Colonic mucosa (tissue), 4 donors: ENCODE measurements around the gene PCSK5. TPM values are rescaled to one million over a fixed set of nuclear protein-coding genes. Genes with fewer than 3 reads are reported as not detected.

Experiments
- DNase-seq: peaks from one replicate; pipeline ENCODE4 v3.0.0-alpha.2; 2020
- H3K27ac ChIP-seq: fragments of 200-600 bp; one replicate; pipeline ENCODE4 v1.8.0; 2021
- H3K27me3 ChIP-seq: fragments of 200-600 bp; one replicate; pipeline ENCODE4 v1.8.0; 2021
- H3K36me3 ChIP-seq: fragments of 200-600 bp; one replicate; pipeline ENCODE4 v1.8.0; 2021
- H3K4me1 ChIP-seq: fragments of 200-600 bp; one replicate; pipeline ENCODE4 v1.8.0; 2021; ENCODE audit warnings: mild to moderate bottlenecking
- H3K4me3 ChIP-seq: fragments of 200-600 bp; one replicate; pipeline ENCODE4 v1.8.0; 2021
- H3K9ac ChIP-seq, 2 donors: one replicate each; pipeline ENCODE4 v1.7.0; 2013; ENCODE audit warnings: control low read depth in 2 of 2, low read depth in 2 of 2, low read length in 2 of 2
- H3K9me3 ChIP-seq: fragments of 200-600 bp; one replicate; pipeline ENCODE4 v1.8.0; 2021
- CTCF ChIP-seq: fragments of 200-600 bp; IDR thresholded peaks from one replicate; pipeline ENCODE4 v1.8.0; 2022; ENCODE audit warnings: antibody characterized with exemption, mild to moderate bottlenecking
- intact Hi-C: fragments of 100-400 bp; cut with DNase I; formaldehyde crosslinking; loops from one replicate; pipeline ENCODE4 v1.14.1; 2022
- total RNA-seq, 2 donors: library from RNA; stranded (reverse); fragmentation: NEBNext Ultra II Directional in 1 of 2; extraction: Animal tissue kit (Norgen Biotek cat#: 25700) in 1 of 2; gene quantifications; one replicate each; pipeline ENCODE4 v1.2.1, GENCODE V29; 2021
- donor health status: healthy.
- donor health status: DM: no; HTN: no; CAD: no.
- donor health status: DM: no; HTN: no; CAD: no.

PCSK5 gene
- total RNA-seq, 2 donors from 2014 or later = 36.7 to 55.3 TPM

GRCh38 chr9:76191493-76191892, 301.0 kb downstream of the PCSK5 start:
- H3K36me3 ChIP-seq = no peaks in the 10 kb centered on the region
- no peak overlapping the region for H3K4me3 ChIP-seq
- H3K27me3 ChIP-seq = no peaks in the 10 kb centered on the region
- H3K27ac ChIP-seq = no peak overlapping the region
- H3K9ac ChIP-seq = no peak overlapping the region
- TF ChIP-seq CTCF = no peak
- no peaks in the 10 kb centered on the region for H3K9me3 ChIP-seq
- no peaks in the 10 kb centered on the region for H3K4me1 ChIP-seq
- intact Hi-C loops = no loop called here
- DNase-seq = no peak

- Histone ChIP-seq H3K9ac (no peak overlapping the region), H3K36me3 (no peaks in the 10 kb centered on the region), H3K27me3 (no peaks in the 10 kb centered on the region), H3K27ac (no peak overlapping the region), H3K4me1 (no peaks in the 10 kb centered on the region), H3K9me3 (no peaks in the 10 kb centered on the region), H3K4me3 (no peak overlapping the region)
- intact Hi-C loops = no loop called here
- no peak for DNase-seq
- no peak for TF ChIP-seq CTCF
Observed at GRCh38 chr9:76192013-76192412, 301.5 kb downstream of the PCSK5 start.

GRCh38 chr9:76194896-76195295, 304.4 kb downstream of the PCSK5 start:
- no peak overlapping the region for H3K9ac ChIP-seq
- no peak overlapping the region for H3K27ac ChIP-seq
- no peak for TF ChIP-seq CTCF
- H3K36me3 ChIP-seq = no peaks in the 10 kb centered on the region
- H3K4me1 ChIP-seq = no peaks in the 10 kb centered on the region
- no peak overlapping the region for H3K4me3 ChIP-seq
- no peaks in the 10 kb centered on the region for H3K9me3 ChIP-seq
- intact Hi-C loops = no loop called here
- no peak for DNase-seq
- H3K27me3 ChIP-seq = no peaks in the 10 kb centered on the region

- no peak overlapping the region for H3K9ac ChIP-seq
- H3K4me3 ChIP-seq = no peak overlapping the region
- no peak for DNase-seq
- H3K27ac ChIP-seq = no peak overlapping the region
- no peaks in the 10 kb centered on the region for H3K4me1 ChIP-seq
- H3K9me3 ChIP-seq = no peaks in the 10 kb centered on the region
- H3K27me3 ChIP-seq = no peaks in the 10 kb centered on the region
- intact Hi-C loops = no loop called here
- no peaks in the 10 kb centered on the region for H3K36me3 ChIP-seq
- TF ChIP-seq CTCF = no peak
Observed at GRCh38 chr9:76198336-76198735, 307.9 kb downstream of the PCSK5 start.

- H3K36me3 ChIP-seq = no peaks in the 10 kb centered on the region
- no peak for TF ChIP-seq CTCF
- no peaks in the 10 kb centered on the region for H3K27me3 ChIP-seq
- no peaks in the 10 kb centered on the region for H3K4me1 ChIP-seq
- no peak overlapping the region for H3K4me3 ChIP-seq
- intact Hi-C loops = no loop called here
- H3K9ac ChIP-seq = no peak overlapping the region
- H3K27ac ChIP-seq = no peak overlapping the region
- no peaks in the 10 kb centered on the region for H3K9me3 ChIP-seq
- DNase-seq = no peak
Observed at GRCh38 chr9:76200315-76200714, 309.8 kb downstream of the PCSK5 start.

GRCh38 chr9:76200745-76201144, 310.3 kb downstream of the PCSK5 start:
- Histone ChIP-seq H3K27me3 (no peaks in the 10 kb centered on the region), H3K9me3 (no peaks in the 10 kb centered on the region), H3K4me1 (no peaks in the 10 kb centered on the region), H3K4me3 (no peak overlapping the region), H3K9ac (no peak overlapping the region), H3K27ac (no peak overlapping the region), H3K36me3 (no peaks in the 10 kb centered on the region)
- intact Hi-C loops = no loop called here
- no peak for DNase-seq
- TF ChIP-seq CTCF = no peak
